KMS-11 (cell line): Measurements from ENCODE around the gene STX8.

ENCODE experiments used
- H2AFZ ChIP-seq: fragments of 200-600 bp; sonication (generic); 2 replicates; pipeline ENCODE4 v1.6.1; 2016; ENCODE audit warnings: antibody characterized with exemption, mixed run types, low read depth
- H3K27ac ChIP-seq: fragments of 200-600 bp; sonication (generic); 2 replicates; pipeline ENCODE4 v1.6.1; 2016; ENCODE audit warnings: mild to moderate bottlenecking, mixed run types
- H3K27me3 ChIP-seq: fragments of 200-600 bp; sonication (generic); 2 replicates; pipeline ENCODE4 v1.6.1; 2017; ENCODE audit warnings: mild to moderate bottlenecking, low read depth, mixed run types, moderate library complexity; ENCODE audit not compliant: insufficient read depth
- H3K36me3 ChIP-seq: fragments of 200-600 bp; sonication (generic); 2 replicates; pipeline ENCODE4 v1.6.1; 2017; ENCODE audit warnings: mild to moderate bottlenecking, mixed run types; ENCODE audit not compliant: insufficient read depth
- H3K4me1 ChIP-seq: fragments of 200-600 bp; sonication (generic); 2 replicates; pipeline ENCODE4 v1.6.1; 2016; ENCODE audit warnings: mild to moderate bottlenecking, low read depth, mixed run types; ENCODE audit not compliant: poor library complexity, severe bottlenecking
- H3K4me2 ChIP-seq: fragments of 200-600 bp; sonication (generic); 2 replicates; pipeline ENCODE4 v1.7.0; 2016; ENCODE audit warnings: mild to moderate bottlenecking, mixed run types
- H3K4me3 ChIP-seq: fragments of 200-600 bp; sonication (generic); IDR thresholded peaks from 2 replicates; pipeline ENCODE4 v1.6.1; 2017; ENCODE audit warnings: low read depth, low read length, mixed read lengths; ENCODE audit not compliant: insufficient read depth
- H3K79me2 ChIP-seq: fragments of 200-600 bp; sonication (generic); 2 replicates; pipeline ENCODE4 v1.6.1; 2016; ENCODE audit warnings: low read depth, mixed run types; ENCODE audit not compliant: insufficient read depth
- H3K9ac ChIP-seq: fragments of 200-600 bp; sonication (generic); 2 replicates; pipeline ENCODE4 v1.6.1; 2016; ENCODE audit warnings: mild to moderate bottlenecking, mixed run types
- H4K20me1 ChIP-seq: fragments of 200-600 bp; sonication (generic); 2 replicates; pipeline ENCODE4 v1.6.1; 2016; ENCODE audit warnings: mild to moderate bottlenecking, mixed run types; ENCODE audit not compliant: insufficient read depth
- TF ChIP-seq, protein P1 (sequence below): fragments of 200-600 bp; sonication (generic); conservative IDR thresholded peaks from 2 replicates; pipeline ENCODE4 v1.6.1; 2017; ENCODE audit warnings: low read depth, mild to moderate bottlenecking, antibody characterized with exemption, low read length, moderate library complexity, mixed read lengths

STX8 gene

DNA sequence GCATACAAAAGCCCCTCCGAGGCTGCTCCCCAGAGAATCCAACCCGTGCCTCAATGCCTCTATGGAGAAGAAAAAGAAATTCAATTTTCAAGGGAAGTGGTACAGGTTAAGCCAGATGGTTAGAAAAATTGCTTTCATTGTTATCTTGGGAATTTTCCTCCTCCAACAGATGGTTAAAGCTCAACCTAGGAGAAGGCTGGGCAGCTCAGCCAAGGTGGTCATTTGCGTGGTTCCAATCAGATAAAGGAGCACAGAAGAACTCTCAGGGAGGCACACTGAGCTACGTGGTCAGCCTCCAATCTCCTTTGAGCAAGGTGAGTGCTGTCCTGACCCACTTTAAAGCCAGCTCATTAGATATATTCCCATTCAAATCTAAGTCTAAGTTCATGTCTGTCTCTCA lies 106.7 kb downstream of the STX8 start:
- Histone ChIP-seq H3K4me1 (peaks cover 3% of the 10 kb centered on the region), H2AFZ (no peak overlapping the region), H3K36me3 (no peaks in the 10 kb centered on the region), H4K20me1 (no peaks in the 10 kb centered on the region), H3K4me2 (no peak overlapping the region), H3K4me3 (no peak overlapping the region), H3K79me2 (no peaks in the 10 kb centered on the region), H3K9ac (no peak overlapping the region), H3K27me3 (no peaks in the 10 kb centered on the region), H3K27ac (no peak overlapping the region)
- TF ChIP-seq, protein P1, sequence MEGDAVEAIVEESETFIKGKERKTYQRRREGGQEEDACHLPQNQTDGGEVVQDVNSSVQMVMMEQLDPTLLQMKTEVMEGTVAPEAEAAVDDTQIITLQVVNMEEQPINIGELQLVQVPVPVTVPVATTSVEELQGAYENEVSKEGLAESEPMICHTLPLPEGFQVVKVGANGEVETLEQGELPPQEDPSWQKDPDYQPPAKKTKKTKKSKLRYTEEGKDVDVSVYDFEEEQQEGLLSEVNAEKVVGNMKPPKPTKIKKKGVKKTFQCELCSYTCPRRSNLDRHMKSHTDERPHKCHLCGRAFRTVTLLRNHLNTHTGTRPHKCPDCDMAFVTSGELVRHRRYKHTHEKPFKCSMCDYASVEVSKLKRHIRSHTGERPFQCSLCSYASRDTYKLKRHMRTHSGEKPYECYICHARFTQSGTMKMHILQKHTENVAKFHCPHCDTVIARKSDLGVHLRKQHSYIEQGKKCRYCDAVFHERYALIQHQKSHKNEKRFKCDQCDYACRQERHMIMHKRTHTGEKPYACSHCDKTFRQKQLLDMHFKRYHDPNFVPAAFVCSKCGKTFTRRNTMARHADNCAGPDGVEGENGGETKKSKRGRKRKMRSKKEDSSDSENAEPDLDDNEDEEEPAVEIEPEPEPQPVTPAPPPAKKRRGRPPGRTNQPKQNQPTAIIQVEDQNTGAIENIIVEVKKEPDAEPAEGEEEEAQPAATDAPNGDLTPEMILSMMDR = no peak

GRCh38 chr17:9468532-9468931 lies 107.1 kb downstream of the STX8 start:
- H3K27ac ChIP-seq = no peak overlapping the region

GRCh38 chr17:9467518-9467917 lies 108.1 kb downstream of the STX8 start:
- H4K20me1 ChIP-seq = no peaks in the 10 kb centered on the region

More at GRCh38 chr17:9468532-9468931, 107.1 kb downstream of the STX8 start:
- Histone ChIP-seq H3K27me3 (no peaks in the 10 kb centered on the region), H3K79me2 (no peaks in the 10 kb centered on the region), H3K4me2 (no peak overlapping the region), H3K9ac (no peak overlapping the region), H2AFZ (no peak overlapping the region), H3K4me1 (peaks cover 3% of the 10 kb centered on the region), H3K36me3 (no peaks in the 10 kb centered on the region), H4K20me1 (no peaks in the 10 kb centered on the region), H3K4me3 (no peak overlapping the region)
- TF ChIP-seq, protein P1 = no peak

DNA sequence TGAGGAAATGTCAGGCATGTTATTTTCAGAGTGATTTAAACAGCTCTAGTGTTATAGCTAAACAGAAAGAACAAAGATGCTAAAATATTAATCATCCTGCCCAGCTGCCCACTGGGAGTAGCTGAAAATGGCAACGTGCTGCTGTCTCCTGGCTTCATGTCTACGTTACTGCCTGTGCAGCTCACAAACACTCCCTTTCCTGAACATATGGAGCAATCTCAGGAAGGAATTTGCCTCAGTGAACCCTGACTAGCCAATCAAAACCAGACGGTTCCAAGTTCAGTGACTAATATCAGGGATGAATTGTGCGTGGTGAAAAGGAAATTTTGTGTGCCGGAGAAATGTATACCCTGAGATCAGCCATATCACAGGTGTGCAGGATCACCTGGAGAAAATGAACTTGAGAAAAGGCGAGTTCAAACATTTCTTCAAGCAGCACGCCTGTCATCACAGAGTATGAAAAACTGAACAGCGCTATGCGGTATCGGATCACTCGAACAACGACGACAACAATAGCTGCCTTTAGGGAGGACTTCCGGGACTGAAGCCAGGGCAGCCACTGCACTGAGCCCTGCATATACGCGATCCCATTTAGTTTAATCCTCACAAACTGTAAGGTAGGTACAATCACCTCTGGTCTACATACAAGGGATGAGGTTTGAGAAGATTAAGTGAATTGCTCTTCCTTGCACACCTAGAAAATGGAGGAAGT lies 110.3 kb downstream of the STX8 start:
- Histone ChIP-seq H3K36me3 (no peaks in the 10 kb centered on the region), H3K27ac (no peak overlapping the region), H3K27me3 (no peaks in the 10 kb centered on the region), H4K20me1 (no peaks in the 10 kb centered on the region), H3K9ac (no peak overlapping the region), H3K79me2 (no peaks in the 10 kb centered on the region), H2AFZ (no peak overlapping the region), H3K4me2 (no peak overlapping the region), H3K4me1 (peaks cover 1% of the 10 kb centered on the region), H3K4me3 (no peak overlapping the region)
- TF ChIP-seq, protein P1 = no peak

More at GRCh38 chr17:9467518-9467917, 108.1 kb downstream of the STX8 start:
- Histone ChIP-seq H3K9ac (no peak overlapping the region), H3K4me2 (no peak overlapping the region), H3K27ac (no peak overlapping the region), H3K79me2 (no peaks in the 10 kb centered on the region), H3K36me3 (no peaks in the 10 kb centered on the region), H2AFZ (no peak overlapping the region), H3K27me3 (no peaks in the 10 kb centered on the region), H3K4me1 (peaks cover 3% of the 10 kb centered on the region), H3K4me3 (no peak overlapping the region)
- TF ChIP-seq, protein P1 = no peak
